ENCODE results near the gene FEN1. TPM values are rescaled to one million over a fixed set of nuclear protein-coding genes. Genes with fewer than 3 reads are reported as not detected.

Gene FEN1
- total and polyA plus RNA-seq, 2 of the 13 experiments (the other 11 are each of a cell fraction or from before 2014, with no cell fraction given), result 12.4 to 102 TPM

DNA sequence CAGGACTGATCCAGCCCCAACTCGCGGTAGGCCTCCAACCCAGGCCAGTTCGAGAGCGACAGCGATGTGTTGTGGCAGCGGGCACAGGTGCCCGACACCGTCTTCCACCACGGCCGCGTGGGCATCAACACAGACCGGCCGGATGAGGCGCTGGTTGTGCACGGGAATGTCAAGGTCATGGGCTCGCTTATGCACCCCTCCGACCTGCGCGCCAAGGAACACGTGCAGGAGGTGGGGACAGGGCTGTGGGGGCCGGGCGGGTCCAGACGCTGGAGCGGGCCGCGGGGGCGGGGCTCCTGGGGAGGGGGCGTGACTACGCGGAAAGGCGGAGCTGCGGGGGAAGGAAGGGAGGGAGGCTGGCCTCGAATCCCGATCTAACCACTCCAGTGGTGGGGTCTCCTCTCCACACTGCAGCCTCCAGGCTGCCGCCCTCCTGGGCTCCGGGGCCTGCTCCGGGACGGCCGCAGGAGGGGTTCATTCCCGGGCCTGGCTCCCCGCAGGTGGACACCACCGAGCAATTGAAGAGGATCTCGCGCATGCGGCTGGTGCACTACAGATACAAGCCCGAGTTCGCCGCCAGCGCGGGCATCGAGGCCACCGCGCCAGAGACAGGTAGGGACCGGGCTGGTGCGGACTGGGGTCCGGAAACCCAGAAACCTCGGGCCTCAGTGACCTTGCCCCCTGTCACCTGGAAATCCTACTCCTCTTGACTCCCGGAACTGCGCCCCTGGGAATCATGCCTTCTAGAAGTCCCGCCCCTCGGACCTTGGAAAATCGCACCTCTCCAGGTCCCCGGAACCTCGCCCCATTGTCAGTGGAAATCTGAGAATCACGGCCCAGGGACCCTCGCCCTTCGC, 15.2 kb upstream of the FEN1 start:
- Histone ChIP-seq H3K9ac (ENCODE audit: insufficient read depth, low read depth, low read length) (no peak overlapping the region), H2AFZ (ENCODE audit: low read length) (no peak overlapping the region), H3K4me3 (replicated peaks in 1 of 3; ENCODE audit: insufficient read depth in 1 of 3, low read depth in 2 of 3, low read length in 3 of 3) (no peak overlapping the region), H3K4me1 (ENCODE audit: insufficient read depth, low read length) (peaks cover 5% of the 10 kb centered on the region), H3K79me2 (ENCODE audit: insufficient read depth, low read length) (no peaks in the 10 kb centered on the region), H3K27me3 (ENCODE audit: control insufficient read depth in 1 of 2, insufficient read depth in 2 of 2, low read length in 2 of 2) (no peaks in the 10 kb centered on the region; a peak in 1 of 5 replicates), H3K27ac (ENCODE audit: extremely low read length, insufficient read depth, low read length) (no peak overlapping the region), H3K9me3 (ENCODE audit: low read length) (no peaks in the 10 kb centered on the region), H4K20me1 (ENCODE audit: insufficient read depth, low read length) (no peaks in the 10 kb centered on the region), H3K36me3 (replicated peaks in 1 of 2; ENCODE audit: control insufficient read depth in 1 of 2, insufficient read depth in 2 of 2, low read length in 2 of 2) (peaks cover 31 to 50% of the 10 kb centered on the region in 2 experiments; a peak in 4 of 5 replicates), H3K4me2 (ENCODE audit: low read depth, low read length) (no peak overlapping the region)
- POLR2A ChIA-PET, result interaction anchor here (0.7 kb wide), 1 partner anchor 21 kb away, joined by 3 read pairs; no protein-coding TSS in a partner anchor
- no TSS peak for BruUV-seq (replicated peaks)
- intact Hi-C loops (cut with micrococcal nuclease; ENCODE audit: unreplicated experiment) (no loop called here), in situ Hi-C loops (cut with HindIII; ENCODE audit: extremely low pct_ligation_motif_present, low pct_unique_long_range_greater_than_20kb) (no loop called here)
- CTCF ChIA-PET (ENCODE audit: low intra/inter-chr PET ratio, low total read pairs), result interaction anchor here (2.3 to 3.5 kb wide), 2 partner anchors 26 to 30 kb away, joined by 38 to 51 read pairs; partner anchors contain the start of gene MYRF
- DNase-seq (ENCODE audit: low spot score) (no peak), ATAC-seq (no peak), FAIRE-seq (no peak)
- peak; percentile 66 for TF ChIP-seq AGO2 (optimal IDR thresholded peaks at IDR 0.05; ENCODE audit: low read depth, low read length)
- peak; percentile 45; the same call in 1 of the 2 replicates for TF ChIP-seq RBFOX2 (IDR thresholded peaks at IDR 0.05; ENCODE audit: low read depth, low read length)
- TF ChIP-seq, protein P1, sequence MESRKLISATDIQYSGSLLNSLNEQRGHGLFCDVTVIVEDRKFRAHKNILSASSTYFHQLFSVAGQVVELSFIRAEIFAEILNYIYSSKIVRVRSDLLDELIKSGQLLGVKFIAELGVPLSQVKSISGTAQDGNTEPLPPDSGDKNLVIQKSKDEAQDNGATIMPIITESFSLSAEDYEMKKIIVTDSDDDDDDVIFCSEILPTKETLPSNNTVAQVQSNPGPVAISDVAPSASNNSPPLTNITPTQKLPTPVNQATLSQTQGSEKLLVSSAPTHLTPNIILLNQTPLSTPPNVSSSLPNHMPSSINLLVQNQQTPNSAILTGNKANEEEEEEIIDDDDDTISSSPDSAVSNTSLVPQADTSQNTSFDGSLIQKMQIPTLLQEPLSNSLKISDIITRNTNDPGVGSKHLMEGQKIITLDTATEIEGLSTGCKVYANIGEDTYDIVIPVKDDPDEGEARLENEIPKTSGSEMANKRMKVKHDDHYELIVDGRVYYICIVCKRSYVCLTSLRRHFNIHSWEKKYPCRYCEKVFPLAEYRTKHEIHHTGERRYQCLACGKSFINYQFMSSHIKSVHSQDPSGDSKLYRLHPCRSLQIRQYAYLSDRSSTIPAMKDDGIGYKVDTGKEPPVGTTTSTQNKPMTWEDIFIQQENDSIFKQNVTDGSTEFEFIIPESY (CRISPR knock-in tag; IDR thresholded peaks at IDR 0.05), result 0 out of 2 replicates have a peak, but pooled peaks have one; percentile 8
- TF ChIP-seq, protein P2, sequence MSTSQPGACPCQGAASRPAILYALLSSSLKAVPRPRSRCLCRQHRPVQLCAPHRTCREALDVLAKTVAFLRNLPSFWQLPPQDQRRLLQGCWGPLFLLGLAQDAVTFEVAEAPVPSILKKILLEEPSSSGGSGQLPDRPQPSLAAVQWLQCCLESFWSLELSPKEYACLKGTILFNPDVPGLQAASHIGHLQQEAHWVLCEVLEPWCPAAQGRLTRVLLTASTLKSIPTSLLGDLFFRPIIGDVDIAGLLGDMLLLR (CRISPR knock-in tag; IDR thresholded peaks at IDR 0.05), result no peak
- no peak for TF ChIP-seq ARNT (IDR thresholded peaks at IDR 0.05)
- 97% methylated on average over 63 of the region's 67 CpGs for WGBS (ENCODE audit: low lambda C conversion rate)
